B cell (primary cell): Measurements from ENCODE around the gene VTI1A.

Source experiments
- EZH2 ChIP-seq: IDR thresholded peaks from 2 replicates; pipeline ENCODE4 v1.6.1; 2012; ENCODE audit warnings: borderline replicate concordance, low read depth, mild to moderate bottlenecking, moderate library complexity, low read length; ENCODE audit not compliant: insufficient read depth, poor library complexity, severe bottlenecking
- TF ChIP-seq, protein P1 (sequence below): fragments of 200-600 bp; IDR thresholded peaks from one replicate; pipeline ENCODE4 v1.8.0; 2022; ENCODE audit warnings: antibody characterized with exemption, mild to moderate bottlenecking

DNA sequence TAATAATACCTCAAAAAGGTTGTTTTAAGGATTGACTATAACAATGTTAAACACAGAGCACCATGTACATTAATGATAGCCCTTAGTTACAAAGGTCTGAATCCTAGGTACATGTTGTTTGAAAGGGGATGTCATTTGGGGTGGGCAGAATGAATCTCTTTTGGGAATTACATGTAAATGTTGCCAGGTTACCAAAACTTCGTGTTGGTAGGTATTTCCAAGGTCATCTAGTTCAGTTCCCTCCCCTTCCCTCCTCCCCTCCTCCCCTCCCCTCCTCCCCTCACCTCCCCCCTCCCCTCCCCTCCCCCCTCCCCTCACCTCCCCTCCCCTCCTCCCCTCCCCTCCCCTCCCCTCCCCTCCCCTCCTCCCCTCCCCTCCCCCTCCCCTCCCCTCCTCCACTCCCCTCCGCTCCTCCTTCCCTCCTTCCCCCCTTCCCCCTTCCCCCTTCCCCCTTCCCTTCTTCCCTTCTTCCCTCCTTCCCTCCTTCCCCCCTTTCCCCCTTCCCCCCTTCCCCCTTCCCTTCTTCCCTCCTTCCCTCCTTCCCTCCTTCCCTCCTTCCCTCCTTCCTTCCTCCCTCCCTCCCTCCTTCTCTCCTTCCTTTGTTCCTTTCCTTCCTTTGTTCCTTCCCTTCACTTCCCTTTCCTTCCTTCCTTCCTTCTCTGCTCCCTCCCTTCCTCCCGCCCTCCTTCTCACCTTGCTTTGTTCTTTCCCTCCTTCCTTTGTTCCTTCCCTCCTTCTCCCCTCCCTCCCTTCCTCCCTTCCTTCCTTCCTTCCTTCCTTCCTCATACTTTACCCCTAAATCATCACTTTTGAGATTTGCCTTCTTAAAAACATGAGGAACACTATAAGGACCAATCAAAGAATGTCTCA is 8.1 kb downstream of the VTI1A start:
- TF ChIP-seq, protein P1, sequence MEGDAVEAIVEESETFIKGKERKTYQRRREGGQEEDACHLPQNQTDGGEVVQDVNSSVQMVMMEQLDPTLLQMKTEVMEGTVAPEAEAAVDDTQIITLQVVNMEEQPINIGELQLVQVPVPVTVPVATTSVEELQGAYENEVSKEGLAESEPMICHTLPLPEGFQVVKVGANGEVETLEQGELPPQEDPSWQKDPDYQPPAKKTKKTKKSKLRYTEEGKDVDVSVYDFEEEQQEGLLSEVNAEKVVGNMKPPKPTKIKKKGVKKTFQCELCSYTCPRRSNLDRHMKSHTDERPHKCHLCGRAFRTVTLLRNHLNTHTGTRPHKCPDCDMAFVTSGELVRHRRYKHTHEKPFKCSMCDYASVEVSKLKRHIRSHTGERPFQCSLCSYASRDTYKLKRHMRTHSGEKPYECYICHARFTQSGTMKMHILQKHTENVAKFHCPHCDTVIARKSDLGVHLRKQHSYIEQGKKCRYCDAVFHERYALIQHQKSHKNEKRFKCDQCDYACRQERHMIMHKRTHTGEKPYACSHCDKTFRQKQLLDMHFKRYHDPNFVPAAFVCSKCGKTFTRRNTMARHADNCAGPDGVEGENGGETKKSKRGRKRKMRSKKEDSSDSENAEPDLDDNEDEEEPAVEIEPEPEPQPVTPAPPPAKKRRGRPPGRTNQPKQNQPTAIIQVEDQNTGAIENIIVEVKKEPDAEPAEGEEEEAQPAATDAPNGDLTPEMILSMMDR: no peak
- TF ChIP-seq EZH2: no peak
